GM13976 (cell line): Measurements from ENCODE around the gene PRCD.

Experiments
- DNase-seq: peaks from one replicate; pipeline ENCODE4 v3.0.0; 2012; ENCODE audit warnings: low spot score
- in situ Hi-C: fragments of 300-500 bp; cut with MboI; formaldehyde crosslinking; loops from one replicate; pipeline ENCODE4 v1.12.0; 2022; ENCODE audit warnings: low sequenced_read_pairs, mixed read lengths, inconsistent platforms; ENCODE audit not compliant: unreplicated experiment
- TF ChIP-seq, protein P1 (sequence below): IDR thresholded peaks from 2 replicates; pipeline ENCODE4 v1.5.1; 2012; ENCODE audit warnings: borderline replicate concordance, mild to moderate bottlenecking; ENCODE audit not compliant: insufficient read depth; ENCODE audit errors: extremely low read depth, missing control alignments, control extremely low read depth

The PRCD gene

DNA sequence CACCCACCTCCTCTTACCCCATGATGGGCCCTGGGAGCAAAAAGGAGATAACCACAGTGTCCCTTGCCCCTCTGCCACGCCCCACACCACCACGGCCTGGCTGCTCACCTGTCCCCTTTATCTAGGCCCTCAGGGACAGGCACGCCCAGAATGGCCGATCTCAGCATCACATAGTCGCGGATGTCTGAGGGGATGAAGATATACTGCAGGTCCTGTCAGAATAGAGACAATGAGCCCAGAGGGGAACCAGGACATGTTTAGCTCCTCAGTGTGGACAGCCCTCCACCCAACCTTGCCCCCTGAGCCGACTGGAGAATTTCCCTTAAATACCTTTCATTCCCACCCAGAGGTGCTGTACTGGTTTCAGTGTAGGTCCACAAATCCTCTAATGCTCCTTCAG, 30.6 kb downstream of the PRCD start:
- TF ChIP-seq, protein P1, sequence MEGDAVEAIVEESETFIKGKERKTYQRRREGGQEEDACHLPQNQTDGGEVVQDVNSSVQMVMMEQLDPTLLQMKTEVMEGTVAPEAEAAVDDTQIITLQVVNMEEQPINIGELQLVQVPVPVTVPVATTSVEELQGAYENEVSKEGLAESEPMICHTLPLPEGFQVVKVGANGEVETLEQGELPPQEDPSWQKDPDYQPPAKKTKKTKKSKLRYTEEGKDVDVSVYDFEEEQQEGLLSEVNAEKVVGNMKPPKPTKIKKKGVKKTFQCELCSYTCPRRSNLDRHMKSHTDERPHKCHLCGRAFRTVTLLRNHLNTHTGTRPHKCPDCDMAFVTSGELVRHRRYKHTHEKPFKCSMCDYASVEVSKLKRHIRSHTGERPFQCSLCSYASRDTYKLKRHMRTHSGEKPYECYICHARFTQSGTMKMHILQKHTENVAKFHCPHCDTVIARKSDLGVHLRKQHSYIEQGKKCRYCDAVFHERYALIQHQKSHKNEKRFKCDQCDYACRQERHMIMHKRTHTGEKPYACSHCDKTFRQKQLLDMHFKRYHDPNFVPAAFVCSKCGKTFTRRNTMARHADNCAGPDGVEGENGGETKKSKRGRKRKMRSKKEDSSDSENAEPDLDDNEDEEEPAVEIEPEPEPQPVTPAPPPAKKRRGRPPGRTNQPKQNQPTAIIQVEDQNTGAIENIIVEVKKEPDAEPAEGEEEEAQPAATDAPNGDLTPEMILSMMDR: no peak
- in situ Hi-C loops: no loop called here
- peak; percentile 23 for DNase-seq

DNA sequence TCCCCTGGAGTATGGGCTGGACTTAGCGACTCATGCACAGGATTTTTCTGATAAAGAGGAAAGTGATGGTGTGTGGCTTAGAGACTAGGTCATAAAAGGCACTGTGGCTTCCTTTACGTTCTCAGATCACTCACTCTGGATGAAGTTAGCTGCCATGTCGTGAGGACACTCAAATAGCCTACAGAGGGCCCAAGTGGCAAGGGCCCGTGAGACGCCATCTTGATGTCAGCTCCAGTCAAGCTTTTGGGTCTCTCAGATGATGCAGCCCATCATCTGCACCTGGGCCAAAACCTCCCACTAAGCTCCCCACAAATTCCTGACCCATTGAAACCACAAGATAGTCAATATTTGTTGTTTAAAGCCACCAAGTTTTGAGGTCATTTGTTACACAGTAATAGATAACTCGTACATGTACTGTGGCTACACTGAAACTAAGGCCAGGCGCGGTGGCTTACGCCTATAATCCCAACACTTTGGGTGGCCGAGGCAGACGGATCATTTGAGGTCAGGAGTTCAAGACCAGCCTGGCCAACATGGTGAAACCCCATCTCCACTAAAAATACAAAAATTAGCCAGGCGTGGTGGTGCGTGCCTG, 31.1 kb downstream of the PRCD start:
- in situ Hi-C loops: no loop called here
- DNase-seq: no peak
- TF ChIP-seq, protein P1: no peak

DNA sequence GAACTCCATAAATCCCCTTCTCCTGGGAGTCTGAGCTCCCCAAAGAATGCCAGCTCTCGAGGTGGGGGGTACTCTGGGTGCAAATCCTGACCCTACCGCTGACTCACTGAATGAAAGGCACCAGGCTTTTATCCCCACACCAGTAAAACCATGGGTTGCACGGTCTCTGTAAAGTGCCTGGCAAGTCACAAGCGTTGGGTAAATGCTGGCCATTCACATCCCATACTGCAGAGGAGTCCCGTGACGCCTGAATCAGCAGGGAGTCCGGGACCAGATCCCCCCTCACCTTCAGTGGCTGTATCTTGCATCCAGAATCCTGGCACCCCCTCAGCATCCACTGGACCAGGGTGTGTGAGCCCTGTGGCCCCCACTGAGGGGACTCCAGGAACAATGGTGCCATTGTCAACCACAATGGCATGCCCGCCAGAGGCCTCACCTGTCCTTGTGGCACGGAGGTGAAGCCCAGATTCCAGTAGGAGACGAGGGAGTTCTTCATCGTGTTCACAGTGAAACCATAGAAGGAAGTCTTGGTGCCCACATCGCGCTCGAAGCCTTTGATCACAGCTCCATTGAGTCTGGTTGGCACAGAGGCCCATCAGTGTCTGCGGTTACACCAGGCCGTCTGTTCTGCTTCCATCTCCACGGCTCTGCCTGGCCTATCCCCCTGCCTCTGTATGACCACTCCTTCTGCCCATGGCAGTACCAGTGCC, 32.5 kb downstream of the PRCD start:
- no peak for DNase-seq
- in situ Hi-C loops: no loop called here
- TF ChIP-seq, protein P1: no peak

DNA sequence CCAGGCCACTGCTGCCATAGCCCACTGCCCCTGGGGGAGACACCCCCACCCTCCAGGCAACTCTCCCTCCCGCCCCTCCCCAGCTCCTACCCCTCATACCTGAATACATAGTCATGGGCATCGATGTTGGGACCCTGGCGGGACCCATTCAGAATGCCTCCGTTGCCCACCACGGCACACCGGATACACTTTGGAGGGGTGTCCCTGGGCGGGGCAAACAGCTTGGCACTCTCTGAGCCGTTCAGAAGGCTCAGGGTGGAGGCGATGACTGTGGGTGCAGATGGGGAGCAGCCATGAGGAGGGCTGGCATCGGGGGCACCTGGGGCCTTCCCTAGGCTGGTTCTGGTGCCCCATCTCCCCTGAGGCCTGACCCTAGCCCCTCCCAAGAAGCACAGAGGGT, 33.3 kb downstream of the PRCD start:
- in situ Hi-C loops: no loop called here
- TF ChIP-seq, protein P1: no peak
- DNase-seq: no peak

GRCh38 chr17:76574166-76574565, 34.3 kb downstream of the PRCD start:
- TF ChIP-seq, protein P1: no peak
- in situ Hi-C loops: no loop called here
- no peak for DNase-seq

DNA sequence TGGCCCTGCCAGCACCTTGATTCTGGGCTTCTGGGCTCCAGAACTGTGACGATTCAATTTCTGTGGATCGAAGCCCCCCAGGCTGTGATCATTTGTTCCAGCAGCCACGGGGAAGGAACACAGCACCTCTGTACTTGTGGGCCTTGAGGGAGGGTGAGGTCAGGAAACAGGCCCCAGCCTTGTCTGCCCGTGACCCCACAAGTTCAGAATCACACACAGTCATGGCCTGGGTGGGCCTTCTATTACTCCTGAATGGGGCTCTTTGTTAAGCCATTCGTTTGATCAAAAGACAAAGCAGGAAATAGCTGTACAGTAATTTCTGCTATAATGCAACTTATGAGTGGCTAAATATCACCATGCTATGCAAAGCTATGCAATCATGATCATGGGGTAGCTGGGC, 35.7 kb downstream of the PRCD start:
- TF ChIP-seq, protein P1: no peak
- DNase-seq: no peak
- in situ Hi-C loops: no loop called here
